DOHH2 (cell line): Measurements from ENCODE around the gene HDHD5.

Experiments used
- CTCF ChIP-seq: fragments of 200-600 bp; sonication (generic); IDR thresholded peaks from one replicate; pipeline ENCODE4 v1.5.1; 2014; ENCODE audit warnings: antibody characterized with exemption, mild to moderate bottlenecking, low read depth, low read length; ENCODE audit not compliant: poor library complexity, severe bottlenecking
- EZH2phosphoT487 ChIP-seq: fragments of 200-600 bp; sonication (generic); IDR thresholded peaks from 2 replicates; pipeline ENCODE4 v1.6.1; 2017; ENCODE audit warnings: borderline replicate concordance, mild to moderate bottlenecking, antibody characterized with exemption, low read length, moderate library complexity, mixed read lengths

- TF ChIP-seq CTCF, result no peak
- no peak for TF ChIP-seq EZH2phosphoT487
Observed at GRCh38 chr22:17143826-17144225, 15.3 kb downstream of the HDHD5 start.
